ENCODE measurements around the gene PTPRK.

GRCh38 chr6:127924031-127924430, 596.4 kb downstream of the PTPRK start:
- TF ChIP-seq CTCF (IDR thresholded peaks at IDR 0.05; ENCODE audit: low read depth, low read length, missing input control) (no peak), REST (IDR thresholded peaks at IDR 0.05) (no peak), MAX (IDR thresholded peaks at IDR 0.05) (no peak), FOXA1 (IDR thresholded peaks at IDR 0.05) (no peak), RXRA (IDR thresholded peaks at IDR 0.05) (no peak), YY1 (IDR thresholded peaks at IDR 0.05) (no peak), RAD21 (IDR thresholded peaks at IDR 0.05) (no peak), JUND (IDR thresholded peaks at IDR 0.05) (no peak), SP1 (IDR thresholded peaks at IDR 0.05) (no peak), GABPA (IDR thresholded peaks at IDR 0.05 in 1 of 2, conservative IDR thresholded peaks at IDR 0.05 in 1 of 2) (no peak), TAF1 (conservative IDR thresholded peaks at IDR 0.05) (no peak), ZBTB33 (IDR thresholded peaks at IDR 0.05) (no peak), FOXA2 (IDR thresholded peaks at IDR 0.05) (no peak), NR2F2 (IDR thresholded peaks at IDR 0.05) (no peak)

All from liver (tissue), 3 donors.